Fibroblast of lung (primary cell): ENCODE results near the gene SLC14A1. TPM values are rescaled to one million over a fixed set of nuclear protein-coding genes. Genes with fewer than 3 reads are reported as not detected.

Experiments
- DNase-seq, 2 donors: peaks; one replicate each; pipeline versions ENCODE4 v3.0.0 to v3.0.0-alpha.2; 2010; ENCODE audit warnings: low read depth in 2 of 2
- H2AFZ ChIP-seq: 2 replicates; pipeline ENCODE4 v1.5.1; 2012; ENCODE audit warnings: low read length, control low read depth, inconsistent platforms
- H3K27ac ChIP-seq: 2 replicates; pipeline ENCODE4 v1.5.1; 2011; ENCODE audit warnings: low read length, control low read depth; ENCODE audit not compliant: insufficient read depth
- H3K27me3 ChIP-seq: 2 replicates; pipeline ENCODE4 v1.5.1; 2011; ENCODE audit warnings: mild to moderate bottlenecking, low read length; ENCODE audit not compliant: control insufficient read depth, insufficient read depth
- H3K36me3 ChIP-seq: 2 replicates; pipeline ENCODE4 v1.5.1; 2011; ENCODE audit warnings: low read length; ENCODE audit not compliant: control insufficient read depth, insufficient read depth
- H3K4me1 ChIP-seq: 2 replicates; pipeline ENCODE4 v1.5.1; 2011; ENCODE audit warnings: low read length; ENCODE audit not compliant: control insufficient read depth, insufficient read depth; ENCODE audit errors: extremely low read depth
- H3K4me2 ChIP-seq: 2 replicates; pipeline ENCODE4 v1.5.1; 2011; ENCODE audit warnings: low read length, control low read depth; ENCODE audit not compliant: insufficient read depth; ENCODE audit errors: extremely low read depth
- H3K4me3 ChIP-seq, 4 experiments: fragments of 200-600 bp in 1 of 4; sonication (generic) in 1 of 4; replicated peaks in 1 of 4; 2 replicates each; pipeline ENCODE4 v1.5.1; 2011 to 2016; ENCODE audit warnings: low read length in 4 of 4, low read depth in 3 of 4, mild to moderate bottlenecking in 3 of 4, control low read depth in 2 of 4, inconsistent platforms in 1 of 4, mixed read lengths in 1 of 4; ENCODE audit not compliant: insufficient read depth in 1 of 4; ENCODE audit errors: control extremely low read depth in 1 of 4
- H3K79me2 ChIP-seq: 2 replicates; pipeline ENCODE4 v1.5.1; 2012; ENCODE audit warnings: mild to moderate bottlenecking, low read length, inconsistent platforms; ENCODE audit not compliant: control insufficient read depth, insufficient read depth
- H3K9ac ChIP-seq: 2 replicates; pipeline ENCODE4 v1.5.1; 2011; ENCODE audit warnings: mild to moderate bottlenecking, low read length, control low read depth; ENCODE audit not compliant: insufficient read depth
- H3K9me3 ChIP-seq: 2 replicates; pipeline ENCODE4 v1.5.1; 2012; ENCODE audit warnings: low read depth, low read length; ENCODE audit not compliant: control insufficient read depth, insufficient read depth
- H4K20me1 ChIP-seq: 2 replicates; pipeline ENCODE4 v1.5.1; 2011; ENCODE audit warnings: low read length; ENCODE audit not compliant: control insufficient read depth, insufficient read depth; ENCODE audit errors: extremely low read depth
- EZH2 ChIP-seq: IDR thresholded peaks from 2 replicates; pipeline ENCODE4 v1.5.1; 2012; ENCODE audit warnings: low read length, control low read depth, mild to moderate bottlenecking; ENCODE audit errors: missing control alignments
- polyA plus RNA-seq, 2 donors: library from polyadenylated mRNA; depleted of rRNA in 1 of 2; stranded (reverse) in 1 of 2; unstranded in 1 of 2; fragments of >200 nt; gene quantifications; 2 replicates each; pipeline ENCODE4 v1.2.1, GENCODE V29; 2011 to 2012; ENCODE audit warnings: missing spikeins in 1 of 2
- total RNA-seq: library from RNA; depleted of rRNA; stranded (reverse); fragments of >200 nt; gene quantifications from 2 replicates; pipeline ENCODE4 v1.2.1, GENCODE V29; 2014
- TF ChIP-seq, protein P1 (sequence below), 2 donors: IDR thresholded peaks in 1 of 2; conservative IDR thresholded peaks in 1 of 2; 1 replicate in 1 of 2; 2 replicates in 1 of 2; pipeline ENCODE4 v1.5.1; 2011 to 2012; ENCODE audit warnings: low read length in 2 of 2, control low read depth in 1 of 2, inconsistent platforms in 1 of 2, low read depth in 1 of 2, mild to moderate bottlenecking in 1 of 2

The SLC14A1 gene
- total and polyA plus RNA-seq, 2 donors (not counting 1 experiment from before 2014, with no cell fraction given) = 8.0 to 31.0 TPM

DNA sequence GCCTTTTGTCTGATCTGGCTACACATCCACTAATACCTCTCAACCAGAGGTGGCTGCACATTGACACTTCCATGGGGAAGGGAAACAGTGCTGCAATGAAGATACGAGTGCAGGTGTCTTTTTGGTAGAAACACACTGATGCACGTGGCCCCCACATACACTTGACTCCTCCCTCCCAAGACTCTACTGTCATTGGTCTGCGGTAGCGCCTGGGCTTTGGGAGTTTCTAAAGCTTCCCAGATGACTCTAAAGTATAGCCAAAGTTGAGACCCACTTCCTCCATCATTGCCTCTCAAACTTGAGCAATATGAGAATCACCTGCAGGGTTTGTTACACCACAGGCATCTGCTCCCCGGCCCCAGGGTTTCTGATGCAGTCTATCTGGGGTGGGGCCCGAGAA, 11.0 kb downstream of the SLC14A1 start:
- Histone ChIP-seq H2AFZ (no peak overlapping the region), H3K4me3 (no peak overlapping the region), H3K9ac (no peak overlapping the region), H4K20me1 (no peaks in the 10 kb centered on the region), H3K79me2 (no peaks in the 10 kb centered on the region), H3K27ac (no peak overlapping the region), H3K9me3 (no peaks in the 10 kb centered on the region), H3K27me3 (no peaks in the 10 kb centered on the region), H3K36me3 (no peaks in the 10 kb centered on the region), H3K4me1 (peaks cover 7% of the 10 kb centered on the region), H3K4me2 (no peak overlapping the region)
- TF ChIP-seq EZH2 = no peak
- TF ChIP-seq, protein P1, sequence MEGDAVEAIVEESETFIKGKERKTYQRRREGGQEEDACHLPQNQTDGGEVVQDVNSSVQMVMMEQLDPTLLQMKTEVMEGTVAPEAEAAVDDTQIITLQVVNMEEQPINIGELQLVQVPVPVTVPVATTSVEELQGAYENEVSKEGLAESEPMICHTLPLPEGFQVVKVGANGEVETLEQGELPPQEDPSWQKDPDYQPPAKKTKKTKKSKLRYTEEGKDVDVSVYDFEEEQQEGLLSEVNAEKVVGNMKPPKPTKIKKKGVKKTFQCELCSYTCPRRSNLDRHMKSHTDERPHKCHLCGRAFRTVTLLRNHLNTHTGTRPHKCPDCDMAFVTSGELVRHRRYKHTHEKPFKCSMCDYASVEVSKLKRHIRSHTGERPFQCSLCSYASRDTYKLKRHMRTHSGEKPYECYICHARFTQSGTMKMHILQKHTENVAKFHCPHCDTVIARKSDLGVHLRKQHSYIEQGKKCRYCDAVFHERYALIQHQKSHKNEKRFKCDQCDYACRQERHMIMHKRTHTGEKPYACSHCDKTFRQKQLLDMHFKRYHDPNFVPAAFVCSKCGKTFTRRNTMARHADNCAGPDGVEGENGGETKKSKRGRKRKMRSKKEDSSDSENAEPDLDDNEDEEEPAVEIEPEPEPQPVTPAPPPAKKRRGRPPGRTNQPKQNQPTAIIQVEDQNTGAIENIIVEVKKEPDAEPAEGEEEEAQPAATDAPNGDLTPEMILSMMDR (conservative IDR thresholded peaks at IDR 0.05 in 1 of 2, IDR thresholded peaks at IDR 0.05 in 1 of 2; ENCODE audit: low read depth in 1 of 2, low read length in 2 of 2) = no peak
- no peak for DNase-seq

DNA sequence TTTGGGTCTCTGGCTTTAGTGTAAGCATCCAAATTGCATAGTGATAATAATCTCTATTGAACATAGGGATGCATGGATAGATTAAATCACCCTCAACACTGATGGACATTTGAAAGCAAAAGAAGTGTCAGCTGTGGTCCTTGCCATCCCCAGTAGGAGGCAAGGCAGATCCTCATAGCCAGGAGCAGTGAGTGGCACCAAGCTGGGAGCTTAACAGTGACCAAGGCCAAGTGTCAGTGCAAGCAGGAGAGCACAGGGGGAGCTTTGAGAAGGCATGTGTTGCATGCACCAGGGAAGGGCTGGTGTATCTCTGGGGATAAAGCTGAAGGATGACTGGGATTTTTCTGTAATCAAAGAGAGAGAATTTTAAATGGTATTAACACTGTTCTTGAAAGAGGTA, 14.7 kb downstream of the SLC14A1 start:
- H3K27ac ChIP-seq = no peak overlapping the region

GRCh38 chr18:45739268-45739667, 15.3 kb downstream of the SLC14A1 start:
- no peaks in the 10 kb centered on the region for H4K20me1 ChIP-seq
- H3K27ac ChIP-seq = no peak overlapping the region
- no peaks in the 10 kb centered on the region for H3K79me2 ChIP-seq
- no peak for DNase-seq
- H3K4me3 ChIP-seq = no peak overlapping the region
- no peaks in the 10 kb centered on the region for H3K36me3 ChIP-seq
- H3K4me1 ChIP-seq = no peaks in the 10 kb centered on the region
- H3K9me3 ChIP-seq = no peaks in the 10 kb centered on the region
- no peak overlapping the region for H2AFZ ChIP-seq
- no peak for TF ChIP-seq EZH2
- TF ChIP-seq, protein P1 (conservative IDR thresholded peaks at IDR 0.05 in 1 of 2, IDR thresholded peaks at IDR 0.05 in 1 of 2; ENCODE audit: low read depth in 1 of 2, low read length in 2 of 2) = no peak
- H3K27me3 ChIP-seq = no peaks in the 10 kb centered on the region
- no peak overlapping the region for H3K9ac ChIP-seq
- no peak overlapping the region for H3K4me2 ChIP-seq

More for the DNA sequence above, 14.7 kb downstream of the SLC14A1 start:
- Histone ChIP-seq H3K4me1 (no peaks in the 10 kb centered on the region), H3K4me3 (no peak overlapping the region), H3K4me2 (no peak overlapping the region), H4K20me1 (no peaks in the 10 kb centered on the region), H3K79me2 (no peaks in the 10 kb centered on the region), H3K36me3 (no peaks in the 10 kb centered on the region), H3K9ac (no peak overlapping the region), H2AFZ (no peak overlapping the region), H3K9me3 (no peaks in the 10 kb centered on the region), H3K27me3 (no peaks in the 10 kb centered on the region)
- TF ChIP-seq, protein P1 (conservative IDR thresholded peaks at IDR 0.05 in 1 of 2, IDR thresholded peaks at IDR 0.05 in 1 of 2; ENCODE audit: low read depth in 1 of 2, low read length in 2 of 2) = no peak
- no peak for TF ChIP-seq EZH2
- no peak for DNase-seq
